ENCODE results near the gene KRT8. TPM values are rescaled to one million over a fixed set of nuclear protein-coding genes. Genes with fewer than 3 reads are reported as not detected.
A peak's percentile ranks its signal among the peaks of the same experiment; 100 is the strongest.
"Not testable (repeated sequence)": the region's sequence is repeated elsewhere in the genome, so short reads cannot be mapped to it uniquely, and the experiment has no call there.

Gene KRT8
- total RNA-seq, 1 donor from 2014 or later, result 16.0 TPM

DNA sequence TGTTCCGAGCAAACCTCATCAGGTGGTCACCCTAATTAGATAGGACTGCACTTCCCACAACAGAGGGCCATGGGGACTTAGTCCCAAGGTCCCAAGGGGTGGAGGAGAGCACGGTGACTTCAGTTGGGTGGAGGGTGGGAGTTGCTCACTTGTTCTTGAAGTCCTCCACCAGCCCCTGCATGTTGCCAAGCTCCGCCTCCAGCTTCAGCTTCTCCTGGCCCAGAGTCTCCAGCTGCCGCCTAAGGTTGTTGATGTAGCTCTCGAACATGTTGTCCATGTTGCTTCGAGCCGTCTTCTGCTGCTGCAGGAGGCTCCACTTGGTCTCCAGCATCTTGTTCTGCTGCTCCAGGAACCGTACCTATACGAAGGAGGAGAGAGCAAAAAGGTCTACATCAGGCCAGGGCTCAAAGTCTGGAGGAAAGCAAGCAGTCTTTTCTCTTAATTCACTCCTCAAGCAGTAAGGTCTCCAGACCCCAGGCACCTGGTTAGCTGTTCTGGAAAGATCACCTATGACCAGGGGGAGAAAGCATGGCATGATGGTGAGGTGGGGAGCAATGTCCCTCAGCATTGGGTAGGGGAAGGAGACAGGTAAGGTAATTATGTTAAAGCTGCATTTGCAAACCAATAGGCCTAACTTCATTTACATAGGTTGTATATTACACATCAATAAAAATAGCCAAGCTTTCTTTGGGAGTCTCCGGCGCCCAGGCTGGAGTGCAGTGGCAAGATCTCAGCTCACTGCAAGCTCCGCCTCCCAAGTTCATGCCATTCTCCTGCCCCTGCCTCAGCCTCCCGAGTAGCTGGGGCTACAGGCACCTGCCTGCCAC, 2.9 kb downstream of the KRT8 start:
- no peak for DNase-seq (ENCODE audit: low read depth, low spot score)

DNA sequence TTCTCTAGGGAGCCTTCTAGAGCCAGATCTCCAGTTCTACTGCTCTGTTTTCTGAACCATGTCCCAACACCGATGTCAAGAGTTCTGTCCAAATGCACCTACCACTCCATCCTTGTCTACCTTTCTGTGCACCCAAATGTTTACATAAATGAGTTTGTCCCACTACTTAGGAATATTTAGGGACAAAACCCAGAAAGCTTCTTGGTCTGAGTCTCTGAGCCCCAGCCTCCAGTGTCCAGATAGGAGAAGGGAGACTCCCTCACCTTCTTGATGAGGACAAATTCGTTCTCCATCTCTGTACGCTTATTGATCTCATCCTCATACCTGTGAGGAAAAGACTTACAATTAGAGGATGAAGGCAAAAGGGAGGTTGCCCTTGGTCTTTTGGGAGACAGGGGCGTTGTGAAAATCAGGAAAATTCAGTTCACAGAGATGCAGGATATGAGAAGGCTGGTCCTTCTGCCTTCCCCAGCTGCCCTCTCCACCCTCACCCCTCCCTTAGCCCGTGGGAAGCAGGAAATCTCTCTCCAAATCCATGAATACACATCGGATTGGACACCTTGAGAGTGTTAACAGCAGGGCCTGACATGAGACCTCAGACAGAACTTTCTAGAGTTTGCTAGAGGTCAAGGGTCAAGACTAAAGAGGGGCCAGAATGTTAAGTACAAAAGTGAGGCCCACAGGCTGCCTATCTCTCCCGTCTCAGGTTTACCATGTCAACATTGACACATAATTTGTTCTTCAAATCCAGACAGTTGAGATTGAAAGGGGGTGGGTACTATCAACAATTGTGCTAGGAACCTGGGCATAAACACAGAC, 3.8 kb downstream of the KRT8 start:
- no peak for DNase-seq (ENCODE audit: low read depth, low spot score)

DNA sequence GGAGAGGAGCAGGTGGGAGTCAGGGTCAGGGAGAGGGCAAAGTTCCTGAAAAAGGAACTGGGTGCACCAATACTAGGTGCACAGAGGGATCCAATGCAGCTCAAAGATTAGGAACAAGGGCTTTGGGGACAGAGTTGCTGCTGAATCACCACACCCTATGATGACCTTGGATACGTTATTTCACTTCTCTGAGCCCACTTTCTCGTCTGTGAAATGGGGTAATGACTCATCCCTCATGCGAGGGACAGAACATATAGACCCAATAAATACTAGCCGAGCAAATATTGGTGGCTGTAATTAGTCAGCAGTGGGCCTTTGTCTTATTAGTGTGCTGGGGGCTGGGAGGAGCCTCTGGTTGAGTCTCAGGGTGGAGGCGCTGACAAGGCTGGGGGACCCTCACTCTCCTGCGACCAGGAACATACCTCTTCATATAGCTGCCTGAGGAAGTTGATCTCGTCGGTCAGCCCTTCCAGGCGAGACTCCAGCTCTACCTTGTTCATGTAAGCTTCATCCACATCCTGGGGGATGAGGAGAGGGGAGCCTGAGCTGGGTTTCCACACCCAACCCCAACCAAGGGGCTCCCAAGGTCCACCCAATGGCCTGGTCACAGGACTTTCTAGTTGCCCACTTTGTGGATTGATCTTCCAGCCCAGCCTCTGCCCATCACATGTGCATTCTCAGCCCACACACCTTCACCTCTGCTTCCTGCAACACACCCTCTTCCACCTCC, 4.5 kb downstream of the KRT8 start:
- no peak for DNase-seq (ENCODE audit: low read depth, low spot score)

DNA sequence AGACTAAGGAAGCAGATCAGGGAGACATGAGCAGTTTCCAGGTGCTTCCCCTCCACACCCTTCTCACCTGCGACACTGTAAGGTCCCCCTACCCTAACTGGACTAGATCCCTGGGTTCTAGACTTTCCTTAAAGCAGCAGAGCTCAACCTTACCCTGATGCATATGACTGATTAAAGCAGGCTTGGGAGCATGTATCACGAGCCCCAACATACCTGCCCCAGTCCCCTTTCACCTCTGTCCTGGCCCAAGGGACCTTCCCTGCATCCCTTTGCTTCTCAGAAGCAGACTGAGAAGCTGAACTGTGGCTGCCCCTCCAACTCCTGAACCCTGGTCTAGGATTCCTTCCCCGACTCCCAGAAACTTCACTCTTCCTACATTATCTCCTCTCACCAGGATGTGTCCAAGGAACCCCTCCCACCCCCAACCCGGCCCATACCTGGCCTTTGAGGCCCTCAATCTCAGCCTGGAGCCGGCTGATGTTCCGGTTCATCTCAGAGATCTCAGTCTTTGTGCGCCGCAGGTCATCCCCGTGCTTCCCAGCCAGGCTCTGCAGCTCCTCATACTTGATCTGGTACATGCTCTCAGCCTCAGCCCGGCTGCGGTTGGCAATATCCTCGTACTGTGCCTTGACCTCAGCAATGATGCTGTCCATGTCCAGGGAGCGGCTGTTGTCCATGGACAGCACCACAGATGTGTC, 5.4 kb downstream of the KRT8 start:
- DNase-seq (ENCODE audit: low read depth, low spot score), result no peak

DNA sequence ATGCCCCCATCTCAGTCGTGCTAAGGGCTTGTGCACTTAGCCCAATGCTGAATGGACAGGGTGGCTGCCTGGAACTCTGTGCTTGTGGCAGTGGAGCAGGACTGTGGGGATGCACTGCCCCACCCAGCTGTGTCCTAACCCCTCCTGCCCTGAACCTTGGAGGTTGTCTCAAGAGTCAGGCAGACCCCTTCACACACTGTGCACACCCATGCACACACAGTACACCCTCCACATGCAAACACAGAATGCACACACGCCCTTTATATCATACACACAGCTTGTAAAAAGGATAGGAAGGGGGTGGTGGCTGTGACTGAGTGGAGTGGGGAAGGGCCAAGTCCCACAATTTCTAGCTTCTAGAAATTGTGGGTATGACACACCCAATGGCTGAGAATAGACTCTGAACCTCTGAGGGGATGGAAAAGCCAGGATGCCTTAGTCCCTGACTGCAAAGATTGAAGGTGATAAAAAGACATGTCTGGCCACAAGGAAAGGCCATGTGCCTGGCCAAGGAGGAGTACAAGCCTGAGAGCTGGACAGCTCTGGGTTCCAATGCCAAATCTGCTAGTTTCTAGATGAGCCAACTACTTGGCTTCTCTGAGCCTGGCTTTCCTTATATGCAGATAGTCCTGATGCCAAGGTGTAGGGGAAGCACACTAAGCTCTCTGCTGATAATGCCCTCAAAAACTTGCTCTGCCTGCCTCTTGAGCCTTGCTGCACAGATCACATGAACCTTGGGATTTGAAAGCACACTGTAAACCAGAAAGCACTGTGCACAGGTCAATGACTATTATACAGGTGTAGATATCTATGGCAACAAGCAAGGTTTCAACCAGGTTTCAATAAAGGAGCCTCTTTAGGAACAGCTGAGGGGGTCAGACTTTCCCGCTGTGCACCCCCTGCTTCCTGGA, 8.4 kb downstream of the KRT8 start:
- DNase-seq (ENCODE audit: low read depth, low spot score), result no peak

DNA sequence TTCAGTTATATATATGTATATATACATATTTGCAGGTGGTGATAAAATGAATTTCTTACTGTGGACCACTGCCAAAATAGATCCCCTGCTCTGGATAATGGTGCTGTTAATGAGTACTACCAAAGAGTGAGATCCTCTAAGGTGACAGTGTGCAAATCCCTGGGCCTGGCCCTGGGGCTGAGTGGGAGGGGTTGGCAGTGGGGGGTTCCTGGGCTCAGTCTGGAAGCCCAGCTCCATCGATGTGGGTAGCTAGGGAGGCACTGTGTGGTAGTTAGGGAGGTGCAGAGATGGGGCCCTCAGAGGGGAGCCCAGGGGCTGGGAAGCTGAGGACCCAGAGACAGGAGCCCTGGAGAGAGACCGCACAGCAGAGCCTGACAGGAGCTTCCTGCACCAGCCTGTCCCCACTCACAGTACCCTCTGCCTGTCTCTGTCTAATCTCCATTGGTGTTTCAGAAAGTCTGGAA, 9.1 kb downstream of the KRT8 start:
- no peak for DNase-seq (ENCODE audit: low read depth, low spot score)

DNA sequence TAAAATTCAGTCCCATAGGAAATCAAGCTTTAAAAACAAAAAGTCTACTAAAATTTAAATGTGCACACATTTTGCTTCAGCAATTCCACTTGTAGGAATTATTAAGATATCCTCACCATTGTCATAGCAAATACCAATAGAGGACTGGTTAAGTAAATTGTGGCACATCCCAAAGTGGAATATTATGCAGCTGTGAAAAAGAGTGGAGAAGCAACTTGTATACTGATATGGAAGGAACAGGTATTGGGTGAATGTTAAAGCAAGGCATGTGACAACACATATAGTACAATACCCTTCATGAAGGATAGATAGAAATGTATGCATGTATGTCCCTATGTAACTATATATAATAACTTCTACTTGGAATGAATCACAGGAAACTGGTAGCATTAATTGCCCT, 11.9 kb downstream of the KRT8 start:
- no peak for DNase-seq (ENCODE audit: low read depth, low spot score)

DNA sequence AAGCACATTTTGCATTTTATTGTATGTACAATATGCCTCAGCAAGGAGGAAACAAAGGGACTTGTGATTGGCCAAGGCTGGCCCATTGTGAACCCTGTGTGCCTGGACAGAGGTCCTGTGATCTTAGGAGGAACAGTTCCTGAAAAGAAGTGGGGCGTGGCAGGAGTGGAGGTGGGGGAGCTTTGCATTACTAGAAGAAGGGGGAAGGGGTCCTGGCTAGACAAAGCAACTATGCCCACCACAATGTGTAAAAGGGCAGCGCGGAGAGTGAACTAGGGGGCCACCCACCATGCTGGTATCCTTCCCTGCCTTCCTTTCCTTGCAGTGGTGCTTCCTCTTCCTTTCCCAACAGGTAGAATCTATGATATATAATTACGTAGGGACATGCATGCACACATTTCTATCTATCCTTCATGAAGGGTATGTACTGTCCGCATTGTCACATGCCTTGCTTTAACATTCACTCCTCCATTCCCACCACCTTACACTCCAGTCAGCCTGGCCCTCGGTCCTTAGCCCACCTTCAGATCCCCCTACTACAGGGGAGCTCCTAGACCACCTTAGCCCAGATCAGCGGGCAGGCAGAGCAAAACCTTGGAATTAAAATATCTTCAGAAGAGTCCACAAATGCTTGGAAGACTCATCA, 12.5 kb downstream of the KRT8 start:
- no peak for DNase-seq (ENCODE audit: low read depth, low spot score)

DNA sequence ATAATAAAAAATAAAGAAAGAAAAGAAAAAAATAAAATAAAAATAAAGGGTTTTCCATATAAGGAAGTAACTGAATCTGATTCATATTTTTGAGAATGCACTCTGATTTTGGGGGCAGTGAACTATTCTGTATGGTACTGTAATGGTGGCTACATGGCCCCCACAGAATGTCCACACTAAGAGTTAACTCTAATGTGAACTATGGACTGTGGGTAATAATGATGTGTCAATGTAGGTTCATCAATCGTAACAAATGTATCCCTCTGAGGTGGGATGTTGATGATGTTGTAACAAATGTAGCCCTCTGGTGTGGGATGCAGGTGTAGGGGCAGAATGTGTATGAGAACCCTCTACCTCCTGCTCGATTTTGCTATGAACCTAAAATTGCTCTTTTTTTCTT, 13.8 kb downstream of the KRT8 start:
- no peak for DNase-seq (ENCODE audit: low read depth, low spot score)

DNA sequence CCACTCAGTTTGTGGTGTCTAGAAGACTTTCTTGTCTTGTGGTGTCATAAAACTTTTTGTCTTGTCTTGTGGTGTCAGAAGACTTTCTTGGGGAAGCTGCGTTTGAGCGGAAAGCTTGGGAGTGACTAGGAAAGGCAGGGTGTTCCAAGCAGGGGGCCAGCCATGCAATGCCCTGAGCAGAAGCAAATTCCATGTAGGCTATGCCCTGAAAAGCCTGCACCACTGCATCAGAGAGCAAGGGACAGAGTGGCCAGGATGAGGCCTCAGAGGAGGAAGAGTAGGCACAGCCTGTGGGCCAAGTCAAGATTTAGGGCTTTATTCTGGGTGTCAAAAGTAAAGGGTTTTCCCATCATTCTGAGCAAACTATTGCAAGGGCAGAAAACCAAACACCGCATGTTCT, 14.5 kb downstream of the KRT8 start:
- no peak for DNase-seq (ENCODE audit: low read depth, low spot score)

DNA sequence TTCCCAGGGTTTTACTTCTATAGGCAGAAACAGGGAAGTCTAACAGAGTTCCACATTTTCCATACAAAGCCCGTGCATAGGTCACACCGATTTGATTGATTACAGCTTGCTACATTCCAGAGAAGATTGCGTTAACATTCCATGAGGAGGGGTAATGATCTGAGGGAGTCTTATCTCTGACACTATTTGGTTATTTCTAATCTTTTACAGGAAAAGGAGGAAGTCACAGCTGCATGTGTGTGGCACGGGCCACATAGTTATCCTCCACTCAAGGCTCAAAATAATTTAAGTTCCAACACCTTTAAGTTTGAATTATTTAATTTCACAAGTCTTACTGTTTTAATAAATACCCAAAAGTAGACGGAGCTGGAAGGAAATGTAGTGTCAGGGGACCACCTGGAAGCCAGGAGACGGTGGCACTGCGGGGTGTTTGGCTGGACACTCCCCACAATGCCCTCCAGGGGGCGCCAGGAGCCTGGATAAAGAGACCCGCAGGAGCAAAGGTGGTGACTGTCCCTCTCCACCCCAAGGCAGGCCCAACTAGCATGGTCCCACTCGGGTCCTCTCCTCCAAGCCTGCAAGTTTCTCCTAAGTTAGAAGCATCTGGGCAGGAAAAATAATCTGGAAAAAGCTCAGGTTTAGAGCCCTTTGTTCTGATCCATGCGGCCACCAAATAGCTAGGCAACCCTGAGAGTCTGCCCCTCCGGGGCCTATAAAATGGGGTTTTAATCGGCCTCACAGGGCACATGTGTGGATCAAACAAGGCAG, 20.2 kb downstream of the KRT8 start:
- DNase-seq (ENCODE audit: low read depth, low spot score), result no peak

DNA sequence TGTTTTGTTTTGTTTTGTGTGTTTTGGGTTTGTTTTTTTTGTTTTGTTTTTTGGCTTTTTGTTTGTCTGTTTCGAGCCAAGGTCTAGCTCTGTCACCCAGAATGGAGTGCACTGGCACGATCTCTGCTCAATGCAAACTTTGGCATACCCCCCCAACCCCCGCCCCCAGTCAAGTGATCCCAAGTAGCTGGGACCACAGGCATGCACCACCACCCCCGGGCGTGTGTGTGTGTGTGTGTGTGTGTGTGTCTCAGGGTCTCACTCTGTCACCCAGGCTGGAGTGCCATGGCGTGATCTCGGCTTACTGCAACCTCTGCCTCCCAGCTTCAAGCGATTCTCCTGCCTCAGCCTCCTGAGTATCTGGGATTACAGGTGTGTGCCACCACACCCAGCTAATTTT, 24.4 kb downstream of the KRT8 start:
- DNase-seq (ENCODE audit: low read depth, low spot score), result not testable (repeated sequence)

DNA sequence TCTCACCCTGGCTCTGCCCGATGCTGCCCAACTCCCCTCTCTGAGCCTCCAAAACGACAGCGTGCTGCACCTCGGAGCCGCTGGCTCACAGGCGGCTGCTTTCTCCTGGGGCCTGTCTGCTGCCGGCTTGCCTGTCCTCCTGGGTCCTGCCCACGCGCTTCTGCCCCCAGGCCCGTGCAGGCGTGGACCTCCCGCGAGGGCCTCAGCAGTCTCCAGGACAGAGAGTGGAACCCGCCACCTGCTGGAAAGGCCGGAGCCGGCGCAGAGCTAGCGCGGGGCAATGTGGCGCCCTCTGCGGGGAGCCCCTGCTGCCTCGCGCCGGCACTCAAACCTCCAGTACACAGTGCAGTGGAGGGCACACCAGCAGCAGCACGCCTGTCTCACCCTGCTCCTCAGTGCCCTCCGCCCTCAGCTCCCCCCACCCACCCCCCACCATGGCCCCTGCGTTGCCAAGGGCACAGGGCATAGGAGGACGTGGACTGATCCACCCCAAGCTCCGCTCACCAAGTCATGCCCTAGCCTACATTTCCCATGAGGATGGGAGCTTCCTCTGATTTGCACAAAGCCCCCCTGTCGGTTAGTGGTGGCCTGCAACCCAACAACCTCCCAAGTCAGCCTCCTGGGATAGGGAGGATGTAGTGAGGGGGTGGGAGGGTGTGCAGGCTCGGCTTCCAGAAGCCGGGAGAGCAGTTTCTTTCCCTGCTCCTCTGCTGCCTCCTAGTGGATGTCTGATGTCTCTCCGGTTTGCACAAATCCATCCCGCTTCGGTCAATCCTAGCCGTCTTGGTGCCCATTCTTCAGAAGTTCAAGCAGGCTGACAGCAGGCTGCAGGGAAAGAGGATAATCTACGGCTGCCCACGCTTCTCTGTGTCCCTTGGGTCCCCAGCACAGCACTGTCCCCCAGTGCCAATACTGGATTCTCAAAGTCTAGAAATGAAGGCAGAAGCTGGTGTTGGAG, 25.2 kb downstream of the KRT8 start:
- DNase-seq (ENCODE audit: low read depth, low spot score), result peak; percentile 71

DNA sequence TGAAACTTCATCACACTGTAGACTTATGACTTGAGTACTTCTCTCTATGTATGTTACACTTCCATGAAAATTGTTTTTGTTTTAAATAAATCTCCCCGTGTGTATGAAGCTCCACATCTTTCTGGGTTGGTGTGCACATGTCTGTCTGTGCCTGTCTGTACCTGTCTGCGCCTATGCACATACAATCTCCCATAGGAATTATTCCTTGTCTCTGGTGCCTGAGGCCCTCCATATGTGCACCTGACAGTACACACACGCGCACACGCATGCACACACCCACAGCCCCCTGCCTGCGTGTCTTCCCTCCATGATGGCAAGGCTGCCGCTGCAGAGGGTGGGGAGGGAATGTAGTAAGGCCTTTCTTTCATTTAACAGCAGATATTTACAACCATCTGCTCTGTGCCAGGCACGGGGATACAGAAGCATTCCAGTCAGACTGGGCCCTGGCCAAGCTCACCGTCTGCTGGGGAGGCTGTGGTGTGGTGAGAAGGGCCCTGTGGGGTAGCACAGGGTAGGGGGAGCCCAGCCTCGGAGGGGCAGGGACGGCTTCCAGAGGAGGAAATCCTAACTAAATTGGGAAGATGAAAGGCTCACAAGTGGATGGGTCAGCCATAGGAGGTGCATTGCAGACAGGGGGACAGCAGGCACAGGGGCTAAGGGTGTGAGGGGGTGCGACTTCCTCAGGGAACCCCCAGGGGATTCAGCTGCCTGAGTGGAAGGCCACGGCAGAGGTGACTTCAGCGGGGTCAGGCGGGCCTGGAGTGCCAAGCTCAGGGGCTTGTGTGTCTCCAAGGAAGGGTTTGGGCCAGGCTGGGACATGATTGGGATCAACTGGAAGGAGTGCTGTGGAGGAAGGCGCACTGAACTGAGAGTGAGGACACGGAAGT, 26.1 kb downstream of the KRT8 start:
- no peak for DNase-seq (ENCODE audit: low read depth, low spot score)

DNA sequence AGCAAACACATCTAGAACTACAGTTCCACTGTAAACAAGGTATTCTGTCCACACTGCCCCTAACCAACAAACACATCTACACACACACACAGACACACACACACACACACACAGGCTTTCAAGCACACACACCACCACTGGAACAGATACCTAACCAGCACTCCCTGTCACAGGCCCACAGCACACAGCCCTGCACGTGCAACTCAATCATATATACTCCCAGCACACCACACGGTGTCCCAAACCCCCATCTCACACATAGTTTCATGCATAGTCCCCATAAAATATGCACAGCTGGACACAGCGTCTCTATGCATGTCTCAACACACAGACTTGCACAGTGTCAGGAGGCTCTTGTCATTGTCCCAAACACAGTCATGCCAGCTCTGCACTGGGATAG, 27.6 kb downstream of the KRT8 start:
- DNase-seq (ENCODE audit: low read depth, low spot score), result no peak

DNA sequence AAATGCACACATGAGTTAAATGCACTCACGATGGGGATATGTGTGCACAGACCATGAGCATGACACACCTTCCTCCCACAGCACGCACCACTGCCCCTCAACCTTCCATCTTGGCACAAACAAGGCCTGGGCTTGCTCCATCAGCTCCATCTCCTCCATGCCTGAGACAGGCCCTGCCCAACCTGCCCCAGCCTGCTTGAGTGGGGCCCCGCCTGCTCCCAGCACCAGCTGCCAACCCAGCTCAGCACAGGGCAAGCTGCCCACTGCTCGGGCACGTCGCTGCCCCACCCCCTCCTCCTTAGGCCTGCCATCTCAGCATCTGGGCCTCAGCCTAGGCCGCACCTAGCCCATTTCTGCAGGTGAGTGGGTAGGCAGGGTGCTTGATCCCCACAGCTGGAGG, 28.5 kb downstream of the KRT8 start:
- no peak for DNase-seq (ENCODE audit: low read depth, low spot score)
